Thyroid gland (tissue), 4 donors: ENCODE data around the gene GAK.

Source experiments
- CTCF ChIP-seq, 6 experiments: fragments of 200-600 bp in 3 of 6; fragments of 450-650 bp in 3 of 6; sonication (generic) in 3 of 6; IDR thresholded peaks; one replicate each; pipeline ENCODE4 v1.5.1; 2016 to 2019; ENCODE audit warnings: antibody characterized with exemption in 6 of 6, mild to moderate bottlenecking in 2 of 6, inconsistent platforms in 1 of 6, moderate library complexity in 1 of 6
- POLR2A ChIP-seq, 2 donors: fragments of 450-650 bp; IDR thresholded peaks; one replicate each; pipeline ENCODE4 v1.6.1; 2017; ENCODE audit warnings: antibody characterized with exemption in 2 of 2, mild to moderate bottlenecking in 2 of 2, moderate library complexity in 1 of 2

- TF ChIP-seq CTCF (IDR thresholded peaks at IDR 0.05) (no peak), POLR2A (IDR thresholded peaks at IDR 0.05) (no peak)
Measured at GRCh38 chr4:898869-899555, 33.1 kb downstream of the GAK start.
